Measurements from ENCODE around the gene OLA1. TPM values are rescaled to one million over a fixed set of nuclear protein-coding genes. Genes with fewer than 3 reads are reported as not detected.

The OLA1 gene
- total RNA-seq, 2 donors from 2014 or later: 127 to 181 TPM

DNA sequence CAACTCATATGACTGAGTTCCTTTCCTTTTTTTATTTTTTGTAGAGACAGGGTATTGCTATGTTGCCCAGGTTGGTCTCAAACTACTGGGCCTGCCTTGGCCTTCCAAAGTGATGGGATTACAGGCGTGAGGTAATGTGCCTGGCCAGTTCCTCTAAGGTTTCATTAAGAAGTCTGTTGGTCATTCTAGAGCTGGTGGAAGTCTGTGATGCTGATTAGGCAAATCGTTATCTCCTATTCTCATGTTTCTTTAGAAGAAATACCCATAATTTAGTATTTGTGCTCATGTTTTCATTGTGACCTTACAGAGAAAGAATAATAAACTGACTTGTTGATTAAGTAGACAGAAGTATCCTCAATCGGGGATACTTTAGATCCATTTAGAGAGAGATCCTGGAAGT is 177.0 kb downstream of the OLA1 start:
- no peak for TF ChIP-seq CTCF (conservative IDR thresholded peaks at IDR 0.05)
- Mint-ChIP-seq H3K27me3 (ENCODE audit: insufficient read depth) (peaks cover 2% of the 10 kb centered on the region), H3K4me3 (no peak overlapping the region), H3K27ac (no peak overlapping the region), H3K36me3 (ENCODE audit: low read depth) (peaks cover 4% of the 10 kb centered on the region), H3K4me1 (peaks cover 10% of the 10 kb centered on the region), H3K9me3 (no peaks in the 10 kb centered on the region)
- Histone ChIP-seq H3K27me3 (ENCODE audit: control insufficient read depth, insufficient read depth, low read length, poor library complexity, severe bottlenecking) (no peaks in the 10 kb centered on the region), H3K4me3 (ENCODE audit: low read length) (no peak overlapping the region), H3K36me3 (ENCODE audit: control insufficient read depth, insufficient read depth, low read length) (peaks cover 20% of the 10 kb centered on the region), H3K9me3 (ENCODE audit: control insufficient read depth, low read length) (no peaks in the 10 kb centered on the region), H3K9ac (ENCODE audit: extremely low read depth, low read length, poor library complexity, severe bottlenecking) (no peak overlapping the region), H3K27ac (ENCODE audit: low read depth, low read length) (no peak overlapping the region), H3K4me1 (ENCODE audit: control insufficient read depth, insufficient read depth, low read length) (peaks cover 4% of the 10 kb centered on the region)
- 92% methylated on average over 3 of the region's 3 CpGs; no CpG with 5 or more reads in 1 of the 2 experiments for WGBS, 2 experiments (ENCODE audit: insufficient coverage in 1 of 2, insufficient read length in 1 of 2)
- no peak for DNase-seq

GRCh38 chr2:174070281-174070680 is 178.1 kb downstream of the OLA1 start:
- Histone ChIP-seq H3K9me3 (ENCODE audit: control insufficient read depth, low read length) (no peaks in the 10 kb centered on the region), H3K4me1 (ENCODE audit: control insufficient read depth, insufficient read depth, low read length) (no peaks in the 10 kb centered on the region), H3K4me3 (ENCODE audit: low read length) (no peak overlapping the region), H3K27me3 (ENCODE audit: control insufficient read depth, insufficient read depth, low read length, poor library complexity, severe bottlenecking) (no peaks in the 10 kb centered on the region), H3K27ac (ENCODE audit: low read depth, low read length) (no peak overlapping the region), H3K36me3 (ENCODE audit: control insufficient read depth, insufficient read depth, low read length) (peaks cover 10% of the 10 kb centered on the region), H3K9ac (ENCODE audit: extremely low read depth, low read length, poor library complexity, severe bottlenecking) (no peak overlapping the region)
- Mint-ChIP-seq H3K27me3 (ENCODE audit: insufficient read depth) (peaks cover 2% of the 10 kb centered on the region), H3K4me1 (peaks cover 6% of the 10 kb centered on the region), H3K9me3 (no peaks in the 10 kb centered on the region), H3K36me3 (ENCODE audit: low read depth) (peaks cover 4% of the 10 kb centered on the region), H3K4me3 (no peak overlapping the region), H3K27ac (no peak overlapping the region)
- WGBS, 2 experiments (ENCODE audit: insufficient coverage in 1 of 2, insufficient read length in 1 of 2): 80 to 90% methylated on average over 7 of the region's 7 CpGs
- DNase-seq: no peak
- no peak for TF ChIP-seq CTCF (conservative IDR thresholded peaks at IDR 0.05)

DNA sequence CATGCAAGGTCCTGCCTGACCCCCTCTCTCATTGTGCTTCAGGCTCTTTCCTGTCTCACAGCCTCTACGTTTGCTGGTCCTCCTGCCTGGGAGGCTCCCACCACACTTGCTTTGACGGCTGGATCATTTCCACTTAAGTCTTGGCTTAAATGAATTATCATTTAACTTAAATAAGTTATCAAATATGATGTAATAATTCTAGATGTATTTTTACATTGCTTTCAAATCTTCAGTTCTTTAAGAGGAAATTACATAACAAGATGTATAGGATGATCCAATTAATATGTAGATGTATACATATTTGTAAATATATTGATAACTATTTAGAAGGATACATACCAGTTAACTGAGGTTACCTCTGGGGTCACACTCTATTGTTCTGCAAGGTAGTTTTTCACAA is 180.5 kb downstream of the OLA1 start:
- TF ChIP-seq CTCF (conservative IDR thresholded peaks at IDR 0.05): no peak
- Histone ChIP-seq H3K9me3 (ENCODE audit: control insufficient read depth, low read length) (no peaks in the 10 kb centered on the region), H3K4me1 (ENCODE audit: control insufficient read depth, insufficient read depth, low read length) (peaks cover 8% of the 10 kb centered on the region), H3K4me3 (ENCODE audit: low read length) (no peak overlapping the region), H3K36me3 (ENCODE audit: control insufficient read depth, insufficient read depth, low read length) (no peaks in the 10 kb centered on the region), H3K27me3 (ENCODE audit: control insufficient read depth, insufficient read depth, low read length, poor library complexity, severe bottlenecking) (no peaks in the 10 kb centered on the region), H3K9ac (ENCODE audit: extremely low read depth, low read length, poor library complexity, severe bottlenecking) (no peak overlapping the region), H3K27ac (ENCODE audit: low read depth, low read length) (no peak overlapping the region)
- Mint-ChIP-seq H3K27ac (no peak overlapping the region), H3K27me3 (ENCODE audit: insufficient read depth) (peaks cover 2% of the 10 kb centered on the region), H3K4me1 (peaks cover 18% of the 10 kb centered on the region), H3K4me3 (no peak overlapping the region), H3K36me3 (ENCODE audit: low read depth) (no peaks in the 10 kb centered on the region), H3K9me3 (no peaks in the 10 kb centered on the region)
- no peak for DNase-seq
- WGBS, 2 experiments (ENCODE audit: insufficient coverage in 1 of 2, insufficient read length in 1 of 2): 91% methylated on average over 2 of the region's 2 CpGs; no CpG with 5 or more reads in 1 of the 2 experiments
